ENCODE results near the gene EIF2S3.
"Not testable (repeated sequence)": the region's sequence is repeated elsewhere in the genome, so short reads cannot be mapped to it uniquely, and the experiment has no call there.

The EIF2S3 gene

DNA sequence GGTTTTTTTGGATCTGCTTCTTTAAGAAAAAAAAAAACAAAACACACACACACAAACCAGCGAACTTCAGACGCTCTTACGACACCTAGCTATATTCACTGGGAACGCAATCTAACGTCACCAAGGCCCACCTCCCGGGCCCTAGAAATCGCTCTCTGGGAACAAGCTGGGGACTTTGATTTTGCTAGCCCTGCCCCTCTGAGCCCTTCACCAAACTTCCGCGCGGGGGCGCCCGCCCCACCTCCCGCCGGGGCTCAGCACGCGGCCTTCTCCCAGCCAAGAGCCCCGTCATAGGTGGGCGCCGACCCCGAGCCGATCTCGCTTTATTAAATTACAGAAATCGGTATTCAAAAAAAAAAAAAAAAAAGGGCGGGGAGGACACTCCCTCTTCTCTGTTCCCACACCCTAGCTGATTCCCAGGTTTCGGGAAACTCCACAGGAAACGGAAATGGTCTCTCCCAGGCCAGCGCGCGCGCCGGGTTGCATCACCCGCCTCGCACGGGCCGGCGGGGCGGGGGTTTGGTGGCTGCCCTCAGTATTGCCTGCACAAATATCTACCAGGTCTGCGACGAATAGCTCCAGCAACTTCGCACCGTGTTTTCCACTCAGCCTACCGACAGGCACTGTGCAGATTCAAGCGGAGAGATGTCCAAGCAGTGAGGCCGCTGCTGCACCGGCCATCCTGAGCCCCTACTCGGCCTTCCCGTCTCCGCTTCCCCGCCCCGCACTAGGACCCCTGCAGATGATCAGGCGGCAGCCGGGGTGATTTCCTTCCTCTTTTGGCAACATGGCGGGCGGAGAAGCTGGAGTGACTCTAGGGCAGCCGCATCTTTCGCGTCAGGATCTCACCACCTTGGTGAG is at the start of gene EIF2S3:
EIF2S3 (plus strand) TSS at position 775 of the 861 bp plus-strand sequence; CDS start at position 788, 13 bp downstream.
- DNase-seq, result peak; percentile 70 to 84

DNA sequence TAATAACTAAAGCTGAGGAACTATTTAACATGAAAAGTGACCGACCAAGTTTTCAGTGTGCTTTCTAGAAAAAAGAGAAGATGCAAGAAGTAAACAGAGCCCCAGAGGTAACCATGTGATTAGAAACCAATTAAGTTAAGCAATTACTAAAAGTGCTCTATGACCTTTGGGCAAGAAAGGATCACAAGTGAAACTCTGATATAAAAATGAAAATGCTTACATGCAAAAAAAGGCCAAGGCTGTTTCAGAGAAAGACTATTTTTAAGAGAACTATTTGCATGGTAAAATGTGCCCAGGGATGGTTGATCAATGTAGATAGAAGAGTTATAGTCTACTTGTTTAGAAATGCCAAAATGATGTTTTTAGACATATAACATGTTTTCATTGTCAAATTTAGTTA is 49.7 kb upstream of the EIF2S3 start:
- no peak for DNase-seq

DNA sequence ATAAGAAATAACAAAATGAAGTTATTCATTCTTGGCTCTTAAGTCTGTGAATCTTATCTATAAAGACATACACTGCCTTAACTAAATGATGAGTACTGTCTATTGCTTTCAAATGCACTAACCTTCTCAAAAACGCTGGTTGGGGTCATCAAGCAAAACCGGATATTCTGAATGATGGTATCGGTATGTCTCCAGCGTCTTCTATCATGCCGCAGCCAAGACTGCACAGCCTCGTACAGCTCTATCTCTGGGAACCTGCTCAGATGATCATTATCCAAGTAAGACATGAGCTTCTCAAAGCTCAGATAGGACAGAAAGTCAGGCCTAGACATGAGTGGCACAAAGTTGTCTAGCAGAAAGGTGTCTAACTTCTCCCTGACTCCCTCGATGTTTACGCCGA is 48.9 kb upstream of the EIF2S3 start:
- DNase-seq, result no peak

DNA sequence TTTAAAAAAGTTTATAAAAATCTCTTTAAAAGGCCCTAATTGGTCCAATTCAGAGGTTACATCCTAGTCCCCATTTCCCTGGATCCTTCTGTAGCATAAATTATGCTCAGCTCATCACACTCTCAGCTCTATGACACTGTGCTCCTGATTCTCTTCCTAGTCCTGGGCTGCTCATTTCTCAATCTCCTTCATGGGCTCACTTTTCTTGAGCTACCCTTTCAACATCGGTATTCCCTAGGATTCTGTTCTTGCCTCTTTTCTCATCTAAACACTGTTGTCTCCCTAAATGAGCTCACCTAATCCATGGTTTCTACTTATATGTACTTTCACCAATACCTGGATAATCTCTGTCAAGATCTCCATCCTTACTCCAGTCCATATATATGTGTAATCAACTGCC is 42.5 kb upstream of the EIF2S3 start:
- no peak for DNase-seq

DNA sequence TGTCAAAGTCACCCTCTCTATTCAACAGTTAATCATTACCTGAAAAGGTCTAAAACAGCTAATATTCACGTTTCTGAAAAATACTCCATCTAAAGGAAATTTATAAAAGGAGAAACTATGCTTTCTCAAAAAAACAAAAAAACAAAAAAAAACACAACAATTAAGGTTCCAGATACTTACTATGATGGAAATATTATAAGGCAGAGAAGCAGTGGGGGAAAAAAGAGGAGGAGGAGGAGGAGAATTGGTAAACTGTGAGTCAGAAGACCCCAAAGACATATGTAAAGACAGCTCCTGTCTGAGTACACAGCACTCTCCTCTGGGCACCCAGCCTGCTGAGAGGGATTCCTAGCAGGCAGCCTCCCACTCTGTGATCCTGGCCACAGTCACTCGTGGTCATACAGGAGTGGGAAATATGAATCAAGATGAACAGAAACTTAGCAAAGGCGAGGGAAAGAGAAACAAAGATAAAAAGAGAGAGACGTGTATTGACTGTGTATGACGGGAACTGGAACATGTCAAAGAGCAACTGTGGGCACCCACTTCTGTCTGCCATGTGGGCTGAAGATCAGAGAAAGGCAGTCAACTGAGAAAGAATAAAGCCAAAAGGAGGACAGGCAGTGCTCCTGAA is 40.3 kb upstream of the EIF2S3 start:
- DNase-seq, result peak; percentile 41 to 69

DNA sequence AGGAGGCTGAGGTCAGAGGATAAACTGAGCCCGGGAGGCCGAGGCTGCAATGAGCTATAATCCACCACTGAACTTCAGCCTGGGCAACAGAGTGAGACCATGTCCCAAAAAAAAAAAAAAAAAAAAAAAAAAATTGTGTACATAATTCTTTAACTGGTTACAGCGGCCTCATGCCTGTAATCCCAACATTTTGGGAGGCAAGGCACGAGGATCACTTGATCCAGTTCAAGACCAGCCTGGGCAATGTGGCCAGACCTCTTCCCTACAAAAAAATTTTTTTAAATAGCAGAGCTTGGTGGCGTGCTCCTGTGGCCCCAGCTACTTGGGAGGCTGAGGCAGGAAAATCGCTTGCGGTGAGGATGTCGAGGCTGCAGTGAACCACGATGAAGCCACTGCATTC is 37.1 kb upstream of the EIF2S3 start:
- no peak for DNase-seq

DNA sequence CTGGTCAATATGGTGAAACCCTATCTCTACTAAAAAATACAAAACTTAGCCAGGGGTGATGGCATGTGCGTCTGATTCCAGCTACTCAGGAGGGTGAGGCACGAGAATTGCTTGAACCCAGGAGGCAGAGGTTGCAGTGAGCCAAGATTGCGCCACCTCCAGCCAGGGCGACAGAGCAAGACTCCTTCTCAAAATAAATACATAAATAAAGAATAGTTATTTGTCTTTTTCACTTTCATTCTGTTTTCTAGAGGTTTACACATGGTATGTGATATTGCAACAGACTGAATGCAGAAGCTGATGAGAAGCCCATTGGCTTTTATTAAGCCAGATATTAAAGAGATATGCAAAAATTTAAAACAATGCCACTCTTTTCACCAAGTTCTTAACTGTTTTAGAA is 35.9 kb upstream of the EIF2S3 start:
- DNase-seq, result no peak

DNA sequence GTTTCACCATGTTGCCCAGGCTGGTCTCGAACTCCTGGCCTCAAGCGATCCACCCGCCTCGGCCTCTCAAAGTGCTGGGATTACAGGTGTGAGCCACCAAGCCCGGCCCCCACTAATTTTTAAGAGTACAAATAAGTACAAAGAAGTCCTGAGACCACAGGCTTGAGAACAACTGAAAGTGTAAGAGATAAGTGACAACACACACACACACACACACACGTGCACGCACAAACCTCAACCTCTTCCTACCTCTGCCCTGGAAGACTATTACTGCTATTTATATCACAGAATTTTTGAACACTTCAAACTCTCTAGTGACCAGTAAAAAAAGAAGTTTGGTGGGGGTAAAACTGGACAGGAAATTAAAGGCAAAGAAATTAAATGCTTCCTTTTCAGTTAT is 35.3 kb upstream of the EIF2S3 start:
- no peak for DNase-seq

DNA sequence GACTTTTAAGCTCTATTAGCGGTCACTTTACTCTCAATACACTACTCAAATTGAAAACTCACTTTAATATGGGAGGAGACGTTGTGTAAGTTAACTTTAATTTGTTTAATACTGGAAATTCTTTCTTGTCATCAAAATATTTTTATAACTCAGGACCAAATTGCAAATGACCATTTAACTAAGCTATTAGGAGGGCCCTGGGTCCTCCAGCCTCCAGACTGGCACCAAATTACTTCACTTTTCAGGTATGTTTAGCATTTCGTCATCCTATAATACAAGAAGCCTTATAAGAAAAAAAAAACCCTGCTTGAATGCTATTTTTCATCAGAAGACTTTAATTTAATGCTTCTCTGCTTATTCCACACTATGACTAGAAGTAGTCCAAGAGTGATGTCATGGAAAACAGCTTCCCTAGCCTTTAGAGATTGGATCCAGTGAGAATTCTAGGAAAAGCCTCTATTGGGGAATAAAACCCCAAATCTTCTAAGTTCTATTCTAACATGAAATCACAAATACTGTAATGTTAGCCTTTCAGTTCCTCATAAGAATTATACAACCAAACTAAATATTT is 34.4 kb upstream of the EIF2S3 start:
- DNase-seq, result no peak

DNA sequence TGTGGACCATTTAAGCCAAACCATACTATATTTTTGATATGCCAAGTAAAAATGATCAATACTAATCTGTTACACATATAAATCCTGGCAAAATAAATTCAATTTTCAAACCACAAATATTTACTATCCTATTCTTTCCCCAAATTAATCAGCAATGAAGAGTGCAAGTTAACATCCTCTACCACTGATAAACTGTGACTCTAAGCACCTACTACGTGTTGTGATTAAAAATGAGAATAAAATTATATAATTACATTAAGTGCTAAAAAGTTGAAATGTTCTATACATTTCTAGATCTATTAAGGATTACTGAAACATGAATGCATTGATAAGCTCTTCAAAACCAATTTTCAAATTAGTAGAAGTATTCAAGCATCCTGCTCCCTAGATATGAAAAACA is 31.2 kb upstream of the EIF2S3 start:
- DNase-seq, result no peak

DNA sequence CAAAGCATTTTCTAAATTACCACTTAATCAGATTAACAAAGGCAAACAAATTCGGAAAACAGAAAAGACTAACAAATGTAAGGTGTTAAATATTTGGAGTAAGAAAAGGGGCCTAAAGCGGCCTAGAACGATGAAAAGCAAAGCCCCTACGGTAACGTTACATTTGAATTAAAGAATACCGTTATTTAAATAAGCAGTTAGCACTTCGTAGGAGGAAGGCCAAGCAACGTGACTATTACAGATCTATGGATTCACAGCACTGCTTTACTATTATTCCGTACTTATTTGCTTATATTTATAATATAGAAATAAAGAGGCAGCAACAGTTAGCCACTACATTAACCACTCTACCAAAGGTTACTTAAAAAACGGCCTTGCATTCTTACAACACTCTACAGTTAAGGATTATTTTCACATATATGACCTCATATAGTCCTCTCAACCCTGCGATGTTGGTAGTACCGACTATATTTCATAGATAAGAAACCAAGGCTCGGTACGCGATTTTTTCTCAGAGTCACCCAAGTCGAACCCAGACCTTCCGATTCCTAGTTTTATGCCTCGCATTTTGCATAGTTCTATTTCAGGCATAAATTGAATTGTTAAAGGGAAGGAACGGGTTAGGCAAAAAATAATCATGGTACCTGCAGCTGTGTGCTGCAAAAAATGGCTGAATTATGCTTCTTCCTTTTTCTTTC is 30.6 kb upstream of the EIF2S3 start:
- DNase-seq, result no peak

DNA sequence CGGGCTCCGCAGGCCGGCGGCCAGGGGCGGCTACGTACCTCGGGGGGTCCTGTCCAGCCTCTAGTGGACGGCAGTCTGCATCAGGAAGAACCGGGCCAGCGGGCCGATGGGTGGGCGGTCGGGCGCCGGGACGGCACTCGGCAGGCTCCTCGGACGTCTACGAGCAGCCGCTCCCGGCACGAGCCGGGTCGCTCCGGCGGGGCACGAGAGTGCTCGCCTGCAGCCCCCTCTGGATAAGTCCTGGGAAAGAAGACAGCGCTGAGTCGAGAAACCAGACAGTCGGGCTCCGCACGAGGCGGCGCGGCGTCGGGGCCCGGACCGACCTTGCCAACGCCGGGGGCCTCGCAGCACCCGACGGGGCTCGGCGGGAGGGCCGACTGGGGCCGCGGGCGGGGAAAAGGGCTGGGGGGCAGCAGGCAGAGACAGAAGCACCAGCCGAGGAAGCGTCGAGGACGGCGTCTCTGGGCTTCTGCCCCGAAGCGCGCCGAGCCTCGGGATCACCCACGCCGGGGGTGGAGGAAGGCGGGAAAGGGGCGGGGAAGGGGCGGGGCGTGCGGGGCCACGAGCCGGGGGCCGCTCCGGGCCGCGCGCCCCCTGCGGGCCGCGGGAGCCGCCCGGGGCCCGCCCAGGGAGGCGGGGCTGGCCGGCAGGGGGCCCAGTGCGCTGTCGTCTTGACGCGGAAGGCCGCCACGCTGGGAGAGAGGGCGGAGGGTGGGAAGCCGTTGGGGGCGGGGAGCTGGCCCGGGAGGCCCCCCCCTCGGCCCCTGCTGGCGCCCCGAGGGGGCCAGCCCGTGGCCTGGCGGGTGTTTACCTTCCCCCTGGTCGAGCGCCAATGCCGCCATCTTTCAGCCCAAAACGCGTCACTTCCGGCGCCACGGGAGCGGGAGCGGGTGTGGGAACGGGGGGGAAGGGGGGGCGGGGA is 29.7 kb upstream of the EIF2S3 start:
- peak; percentile 72 to 82 for DNase-seq

DNA sequence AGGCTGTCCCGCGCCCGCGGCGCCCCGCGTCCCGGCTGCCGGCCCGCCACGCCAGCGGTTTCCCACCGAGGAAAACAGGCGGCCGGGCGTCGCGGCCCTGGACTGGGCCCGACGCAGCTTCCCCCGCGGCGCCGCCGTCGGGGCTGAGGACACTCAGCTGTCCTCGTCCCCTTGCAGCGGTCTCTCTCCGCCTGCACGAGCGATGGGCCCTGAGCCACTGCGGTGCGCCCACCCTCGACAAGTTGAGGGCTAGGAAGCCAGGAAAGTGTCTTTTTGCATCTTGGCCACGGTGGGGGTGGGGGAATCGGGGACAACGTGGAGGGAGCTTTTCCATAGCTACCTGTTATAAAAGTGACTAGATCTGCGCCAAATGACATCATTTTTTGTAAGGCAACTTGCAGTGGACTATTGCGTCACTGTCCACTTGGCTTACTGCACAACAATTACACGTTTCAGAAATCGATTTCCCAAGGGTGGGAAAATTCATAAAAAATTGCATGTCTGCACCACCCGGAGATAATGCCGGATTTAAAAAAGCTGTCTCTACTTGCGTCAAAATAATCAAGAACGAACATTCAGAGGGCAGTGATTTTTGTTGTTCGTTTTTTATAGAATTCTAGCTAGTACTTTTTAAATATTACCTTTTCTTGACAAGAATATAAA is 28.9 kb upstream of the EIF2S3 start:
- DNase-seq, result no peak

DNA sequence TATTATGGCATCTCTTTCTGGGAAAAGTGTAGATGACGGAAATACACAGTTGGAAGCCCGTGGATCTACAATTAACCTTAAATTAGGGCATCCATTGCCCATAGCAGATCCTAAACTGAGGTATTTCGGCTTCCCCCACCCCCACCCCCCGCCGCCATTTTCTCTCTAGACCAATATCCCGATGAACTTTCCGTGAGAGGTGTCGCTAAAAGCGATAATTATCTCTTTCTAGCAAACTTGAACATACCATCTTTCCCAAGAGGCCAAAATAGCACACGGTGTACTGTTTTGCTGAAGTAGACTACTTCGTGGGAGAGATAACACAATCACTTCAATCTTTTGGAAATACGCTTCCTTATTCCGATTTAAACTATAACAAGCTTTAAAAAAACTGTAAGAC is 28.3 kb upstream of the EIF2S3 start:
- no peak for DNase-seq

DNA sequence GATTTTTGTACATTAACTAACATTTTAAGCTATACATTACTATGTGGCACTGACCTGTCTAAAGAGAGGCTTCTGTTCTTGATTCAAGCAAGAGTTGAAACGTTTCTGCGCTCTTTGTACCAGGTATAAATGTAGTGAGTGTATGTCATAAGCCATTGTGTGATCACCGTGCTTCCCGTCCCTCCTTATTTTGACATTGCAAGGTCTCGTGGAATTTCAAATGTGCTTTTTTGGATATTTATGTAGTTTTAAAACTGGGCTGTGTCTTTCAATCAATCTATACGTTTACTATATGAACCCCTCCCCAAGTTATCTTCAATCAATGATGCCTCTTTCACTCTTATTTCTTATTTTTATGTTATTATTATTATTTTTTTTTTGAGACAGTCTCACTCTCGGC is 27.7 kb upstream of the EIF2S3 start, which contains the start of gene KLHL15:
KLHL15 (minus strand) TSS at position 101 of the 400 bp plus-strand sequence. CDS start 20,493 bp downstream, outside the sequence.
- DNase-seq, result no peak

DNA sequence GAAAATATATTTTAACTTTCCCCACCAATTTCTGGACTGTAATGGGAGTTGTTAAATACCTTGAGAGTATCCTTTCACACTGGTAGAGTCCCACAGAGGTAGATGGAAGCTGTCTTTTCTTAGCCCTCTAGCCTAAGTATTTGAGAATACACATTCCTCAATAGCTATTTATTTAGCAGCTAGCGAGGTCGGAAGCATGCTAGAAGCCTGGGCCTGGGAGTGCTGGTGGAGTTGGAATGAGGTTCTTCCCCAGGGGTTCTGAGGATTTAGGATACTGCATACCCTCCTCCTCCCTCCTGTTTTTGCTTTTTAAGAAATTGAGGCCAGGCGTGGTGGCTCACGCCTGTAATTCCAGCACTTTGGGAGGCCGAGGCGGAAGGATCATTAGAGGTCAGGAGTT is 26.8 kb upstream of the EIF2S3 start:
- DNase-seq, result no peak

DNA sequence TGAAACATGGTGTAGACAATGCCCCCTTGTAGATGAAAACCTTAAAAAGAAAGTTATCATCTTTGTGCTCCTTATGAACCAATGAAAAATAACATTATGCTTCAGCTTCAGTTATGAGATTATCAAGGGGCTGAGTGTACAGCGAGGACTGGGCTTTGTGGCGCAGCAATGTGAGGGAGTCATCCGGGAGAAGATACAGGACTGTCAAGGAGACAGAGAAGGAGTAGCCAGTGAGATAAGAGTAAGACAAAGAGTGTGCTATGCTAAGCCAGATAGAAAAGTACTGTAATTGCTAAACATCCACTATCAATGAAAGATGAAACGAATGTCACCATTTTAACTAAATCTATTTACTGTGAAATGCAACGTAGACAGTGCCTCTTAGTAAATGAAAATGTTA is 24.2 kb upstream of the EIF2S3 start:
- DNase-seq, result no peak

DNA sequence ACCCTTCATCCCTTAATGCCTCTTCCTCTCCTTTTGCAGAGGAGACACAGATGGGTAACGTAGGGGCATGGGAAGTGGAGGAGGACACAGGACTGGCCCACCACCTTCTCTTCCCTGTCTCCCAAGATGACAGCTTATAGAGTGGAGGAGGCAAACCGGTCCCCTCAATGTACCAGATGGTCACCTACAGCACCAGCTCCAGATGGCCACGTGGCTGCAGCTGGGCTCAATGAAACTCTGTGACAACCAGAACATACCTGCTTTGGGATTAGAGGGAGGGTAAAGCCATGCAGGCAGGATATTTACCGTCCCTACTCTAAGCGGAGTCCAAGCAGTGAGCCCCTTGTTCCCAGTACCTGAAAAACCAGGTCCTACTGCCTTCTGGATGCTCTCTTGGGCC is 20.3 kb upstream of the EIF2S3 start:
- no peak for DNase-seq

DNA sequence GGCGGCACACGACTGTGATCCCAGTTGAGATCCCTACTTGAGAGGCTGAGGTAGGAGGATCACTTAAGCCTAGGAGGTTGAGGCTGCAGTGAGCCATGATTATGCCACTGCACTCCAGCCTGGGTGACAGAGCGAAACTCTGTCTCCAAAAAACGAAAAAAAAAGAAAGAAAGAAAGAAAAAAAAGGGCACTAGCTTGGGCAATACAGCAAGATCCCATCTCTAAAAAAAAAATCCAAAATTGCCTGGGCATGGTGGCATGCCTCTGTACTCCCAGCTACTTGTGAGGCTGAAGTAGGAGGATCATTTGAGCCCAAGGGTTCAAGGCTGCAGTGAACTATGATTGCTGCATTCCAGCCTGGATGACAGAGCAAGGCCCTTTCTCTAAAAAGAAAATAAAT is 17.0 kb upstream of the EIF2S3 start:
- DNase-seq, result no peak

DNA sequence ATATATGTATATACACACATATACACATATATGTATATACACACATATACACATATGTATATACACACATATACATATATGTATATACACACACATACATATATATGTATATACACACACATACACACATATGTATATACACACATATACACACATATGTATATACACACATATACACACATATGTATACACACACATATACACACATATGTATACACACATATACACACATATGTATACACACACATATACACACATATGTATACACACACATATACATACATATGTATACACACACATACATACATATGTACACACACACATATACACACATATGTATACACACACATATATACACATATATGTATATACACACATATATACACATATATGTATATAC is 8.7 kb upstream of the EIF2S3 start:
- not testable (repeated sequence) for DNase-seq

DNA sequence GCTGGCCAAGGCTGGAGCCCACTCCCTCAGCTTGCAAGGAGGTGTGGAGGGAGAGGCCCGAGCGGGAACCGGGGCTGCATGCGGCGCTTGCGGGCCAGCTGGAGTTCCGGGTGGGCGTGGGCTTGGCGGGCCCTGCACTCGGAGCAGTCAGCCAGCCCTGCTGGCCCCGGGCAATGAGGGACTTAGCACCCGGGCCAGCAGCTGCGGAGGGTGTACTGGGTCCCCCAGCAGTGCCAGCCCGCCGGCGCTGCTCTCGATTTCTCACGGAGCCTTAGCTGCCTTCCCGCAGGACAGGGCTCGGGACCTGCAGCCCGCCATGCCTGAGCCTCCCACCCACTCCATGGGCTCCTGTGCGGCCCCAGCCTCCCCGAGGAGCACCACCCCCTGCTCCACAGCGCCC is 5.1 kb upstream of the EIF2S3 start:
- not testable (repeated sequence) for DNase-seq

Data from stimulated activated CD4-positive, alpha-beta T cell treated with anti-CD3 and anti-CD28 coated beads, Interleukin-4, amount 100 ng/mL, for 4 hours (primary cell).